Subcutaneous adipose tissue (tissue), 4 donors: ENCODE results near the gene SYT8. TPM values are rescaled to one million over a fixed set of nuclear protein-coding genes. Genes with fewer than 3 reads are reported as not detected.

Experiments used
- total RNA-seq, 4 donors: library from RNA; depleted of rRNA; stranded (reverse); fragments of >200 nt; gene quantifications; one replicate each; pipeline ENCODE4 v1.1.0, GENCODE V29; 2016
- TF ChIP-seq, protein P1 (sequence below): fragments of 450-650 bp; IDR thresholded peaks from one replicate; pipeline ENCODE4 v1.5.1; 2016; ENCODE audit warnings: low read depth, mild to moderate bottlenecking, control low read depth, antibody characterized with exemption, moderate library complexity

SYT8 gene
- total RNA-seq, 4 donors from 2014 or later, result not detected

DNA sequence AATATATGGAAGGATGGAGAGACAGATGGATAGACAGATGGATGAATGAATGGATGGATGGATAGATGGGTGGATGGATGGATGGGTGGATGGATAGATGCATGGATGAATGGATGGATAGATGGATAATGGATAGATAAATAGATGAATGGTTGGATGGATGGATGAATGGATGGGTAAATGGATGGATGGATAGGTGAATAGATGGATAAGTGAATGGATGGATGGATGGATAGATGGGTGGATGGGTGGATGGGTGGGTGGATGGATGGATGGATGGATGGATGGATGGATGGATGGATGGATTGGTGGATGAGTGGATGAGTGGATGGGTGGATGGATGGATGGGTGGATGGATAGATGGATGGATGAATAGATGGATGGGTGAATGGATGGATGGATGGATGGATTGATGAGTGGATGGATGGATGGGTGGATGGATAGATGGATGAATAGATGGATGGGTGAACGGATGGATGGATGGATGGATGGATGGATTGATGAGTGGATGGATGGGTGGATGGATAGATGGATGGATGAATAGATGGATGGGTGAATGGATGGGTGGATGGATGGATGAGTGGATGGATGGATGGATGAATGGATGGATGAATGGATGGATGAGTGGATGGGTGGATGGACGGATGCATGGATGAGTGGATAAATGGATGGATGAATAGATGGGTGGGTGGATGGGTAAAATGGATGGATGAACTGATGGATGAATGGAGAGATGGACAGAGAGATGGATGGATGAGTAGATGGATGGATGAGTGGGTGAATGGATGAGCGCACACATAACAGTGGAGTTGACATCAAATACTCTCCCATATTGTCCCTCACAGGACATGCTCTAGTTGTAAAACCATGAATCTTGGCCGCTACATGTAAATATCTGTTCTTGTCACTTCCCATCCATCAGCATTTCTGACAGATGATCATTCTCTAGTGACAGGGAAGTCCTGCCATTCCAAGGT is 26.9 kb downstream of the SYT8 start:
- TF ChIP-seq, protein P1, sequence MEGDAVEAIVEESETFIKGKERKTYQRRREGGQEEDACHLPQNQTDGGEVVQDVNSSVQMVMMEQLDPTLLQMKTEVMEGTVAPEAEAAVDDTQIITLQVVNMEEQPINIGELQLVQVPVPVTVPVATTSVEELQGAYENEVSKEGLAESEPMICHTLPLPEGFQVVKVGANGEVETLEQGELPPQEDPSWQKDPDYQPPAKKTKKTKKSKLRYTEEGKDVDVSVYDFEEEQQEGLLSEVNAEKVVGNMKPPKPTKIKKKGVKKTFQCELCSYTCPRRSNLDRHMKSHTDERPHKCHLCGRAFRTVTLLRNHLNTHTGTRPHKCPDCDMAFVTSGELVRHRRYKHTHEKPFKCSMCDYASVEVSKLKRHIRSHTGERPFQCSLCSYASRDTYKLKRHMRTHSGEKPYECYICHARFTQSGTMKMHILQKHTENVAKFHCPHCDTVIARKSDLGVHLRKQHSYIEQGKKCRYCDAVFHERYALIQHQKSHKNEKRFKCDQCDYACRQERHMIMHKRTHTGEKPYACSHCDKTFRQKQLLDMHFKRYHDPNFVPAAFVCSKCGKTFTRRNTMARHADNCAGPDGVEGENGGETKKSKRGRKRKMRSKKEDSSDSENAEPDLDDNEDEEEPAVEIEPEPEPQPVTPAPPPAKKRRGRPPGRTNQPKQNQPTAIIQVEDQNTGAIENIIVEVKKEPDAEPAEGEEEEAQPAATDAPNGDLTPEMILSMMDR, result no peak

DNA sequence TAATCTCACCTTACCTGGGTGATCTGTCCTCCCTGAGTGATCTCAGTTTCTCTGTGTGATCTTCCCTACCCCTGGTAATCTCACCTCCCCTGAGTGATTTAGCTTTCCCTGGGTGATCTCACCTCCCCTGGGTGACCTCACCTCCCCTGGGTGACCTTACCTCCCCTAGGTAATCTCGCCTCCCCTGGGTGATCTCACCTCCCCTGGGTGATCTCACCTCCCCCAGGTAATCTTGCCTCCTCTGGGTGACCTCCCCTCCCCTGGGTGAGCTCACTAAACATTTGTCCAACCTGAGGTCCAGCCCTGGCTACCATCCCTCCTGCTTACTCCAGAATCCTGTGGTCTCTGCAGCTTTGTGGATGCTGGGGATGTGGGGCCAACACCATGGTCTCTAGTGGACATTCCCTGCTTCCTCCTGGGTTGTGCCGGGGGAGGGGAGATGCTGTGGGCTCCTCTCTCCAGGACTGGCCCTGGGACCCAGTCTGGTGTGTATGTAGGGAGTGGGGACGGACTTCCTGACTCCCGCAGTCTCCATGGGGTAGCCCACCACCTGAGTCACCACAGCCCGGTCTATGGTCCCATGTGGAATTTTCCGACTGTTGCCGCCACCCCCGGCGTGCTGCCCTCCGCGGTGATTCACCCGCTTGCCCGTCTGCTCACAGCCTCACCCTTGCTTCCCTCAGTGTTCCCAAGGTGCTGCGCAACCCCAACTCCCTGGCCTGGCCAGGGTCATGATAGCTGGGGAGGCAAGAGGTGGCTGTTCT is 28.0 kb downstream of the SYT8 start:
- TF ChIP-seq, protein P1, result no peak

DNA sequence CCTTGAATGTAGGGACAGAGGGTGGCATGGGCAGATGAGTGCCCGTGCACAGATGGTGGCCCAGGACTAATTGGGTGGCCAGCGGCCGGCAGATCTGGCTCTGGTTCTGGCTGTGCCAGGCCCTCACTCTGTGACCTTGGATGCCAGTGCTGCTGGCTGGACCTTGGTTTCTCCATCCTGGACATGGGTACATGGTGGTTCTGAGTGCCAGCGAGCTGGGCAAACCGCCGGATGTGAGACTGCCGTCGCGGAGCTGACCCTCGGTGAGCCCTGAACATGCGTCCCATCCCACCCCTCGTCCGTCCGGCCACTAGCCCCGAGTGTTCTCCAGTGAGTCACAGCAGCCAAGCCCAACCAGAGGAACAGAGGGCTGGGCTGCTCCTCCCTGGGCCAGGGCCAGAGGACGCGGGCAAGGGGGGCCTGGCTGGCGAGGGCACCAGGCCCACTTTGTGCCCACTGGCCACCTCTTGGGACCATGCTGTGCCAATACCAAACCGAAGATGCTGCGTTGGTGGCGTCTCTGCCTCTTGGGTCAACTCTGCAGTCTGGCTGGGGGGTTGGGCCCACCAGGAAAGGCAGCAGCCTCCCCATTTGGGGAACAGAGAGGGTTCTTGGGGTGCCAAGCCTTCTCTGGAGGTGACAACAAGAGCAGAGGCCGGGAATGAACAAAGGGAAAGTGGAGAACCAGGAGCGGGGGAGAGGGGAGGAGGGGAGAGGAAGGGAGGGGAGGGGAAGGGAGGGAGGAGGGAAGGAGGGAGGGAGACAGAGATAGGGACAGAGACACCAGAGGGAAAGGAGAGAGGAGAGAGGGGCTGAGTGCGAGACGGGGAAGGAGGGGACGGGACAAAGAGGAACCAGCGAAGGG is 28.8 kb downstream of the SYT8 start:
- TF ChIP-seq, protein P1, result no peak

GRCh38 chr11:1864231-1864630 is 29.4 kb downstream of the SYT8 start:
- TF ChIP-seq, protein P1, result no peak

- TF ChIP-seq, protein P1, result no peak
These were observed 30.3 kb downstream of the SYT8 start for GRCh38 chr11:1864831-1865665.

GRCh38 chr11:1866226-1866625 is 31.4 kb downstream of the SYT8 start:
- TF ChIP-seq, protein P1, result no peak
